Muscle layer of duodenum (tissue), 2 donors: ENCODE data around the gene FOXF2.

Experiments
- H3K27ac ChIP-seq: one replicate; pipeline ENCODE4 v1.7.0; 2013; ENCODE audit warnings: mild to moderate bottlenecking, low read length
- H3K27me3 ChIP-seq: one replicate; pipeline ENCODE4 v1.7.0; 2013; ENCODE audit warnings: low read depth, mild to moderate bottlenecking, control low read depth, low read length
- H3K36me3 ChIP-seq, 2 donors: one replicate each; pipeline ENCODE4 v1.7.0; 2013; ENCODE audit warnings: low read length in 2 of 2, control low read depth in 1 of 2, mild to moderate bottlenecking in 1 of 2; ENCODE audit not compliant: insufficient read depth in 2 of 2, control insufficient read depth in 1 of 2
- H3K4me1 ChIP-seq, 2 donors: one replicate each; pipeline ENCODE4 v1.7.0; 2013; ENCODE audit warnings: low read length in 2 of 2, mild to moderate bottlenecking in 2 of 2, control low read depth in 1 of 2, moderate library complexity in 1 of 2; ENCODE audit not compliant: insufficient read depth in 2 of 2, control insufficient read depth in 1 of 2
- H3K4me3 ChIP-seq, 2 donors: one replicate each; pipeline ENCODE4 v1.7.0; 2013; ENCODE audit warnings: low read length in 2 of 2, low read depth in 1 of 2, mild to moderate bottlenecking in 1 of 2
- H3K9me3 ChIP-seq, 2 donors: one replicate each; pipeline ENCODE4 v1.7.0; 2013; ENCODE audit warnings: low read length in 2 of 2, control low read depth in 1 of 2, mild to moderate bottlenecking in 1 of 2; ENCODE audit not compliant: control insufficient read depth in 1 of 2
- donor health status: healthy.

FOXF2 gene

DNA sequence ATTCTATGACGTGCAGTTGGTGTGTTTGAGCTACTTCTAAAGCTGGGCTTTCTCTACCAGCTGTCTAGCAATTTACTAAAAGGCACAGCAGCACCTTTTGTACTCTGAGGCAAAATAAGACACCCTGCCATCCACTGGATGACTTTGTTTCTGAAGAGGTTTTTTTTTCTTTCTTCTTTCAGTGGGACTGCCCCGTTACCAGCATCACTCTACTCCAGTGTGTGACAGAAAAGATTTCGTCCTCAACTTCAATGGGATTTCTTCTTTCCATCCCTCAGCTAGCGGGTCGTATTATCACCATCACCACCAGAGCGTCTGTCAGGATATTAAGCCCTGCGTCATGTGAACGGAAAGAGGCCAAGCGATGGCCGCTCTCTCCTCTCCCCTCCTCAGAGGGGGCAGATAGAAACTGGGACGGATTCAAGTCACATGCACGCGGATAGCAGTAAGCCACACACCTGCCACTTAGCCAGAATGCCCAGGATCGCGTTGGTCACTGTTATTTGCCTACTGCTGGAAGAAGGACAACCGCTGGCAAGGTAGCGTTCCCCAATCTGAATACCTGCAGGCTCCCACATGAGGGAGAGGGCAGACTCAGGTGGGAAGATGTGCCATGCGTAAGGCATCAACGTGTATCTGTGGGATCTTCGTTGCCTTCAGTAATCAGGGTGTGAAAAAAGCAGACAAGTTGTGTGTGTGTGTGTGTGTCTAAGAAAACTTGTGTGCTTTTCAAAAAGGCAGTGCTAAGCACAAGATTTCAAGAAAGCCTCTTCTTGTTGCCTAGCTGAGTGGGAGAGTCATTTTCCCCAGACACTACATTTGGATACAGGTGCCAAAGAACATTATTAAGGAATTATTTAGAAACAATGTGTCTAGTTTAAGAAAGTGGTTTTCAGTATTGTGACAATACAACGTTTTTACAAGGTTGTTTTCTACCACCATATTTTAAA lies 5.4 kb downstream of the FOXF2 start:
- Histone ChIP-seq H3K27me3 (peaks cover 53% of the 10 kb centered on the region), H3K9me3 (no peaks in the 10 kb centered on the region), H3K36me3 (no peaks in the 10 kb centered on the region), H3K27ac (peak overlapping the region; percentile 58), H3K4me3 (peak overlapping the region; percentile 37 to 66), H3K4me1 (peaks cover 0 to 28% of the 10 kb centered on the region in 2 donors)

DNA sequence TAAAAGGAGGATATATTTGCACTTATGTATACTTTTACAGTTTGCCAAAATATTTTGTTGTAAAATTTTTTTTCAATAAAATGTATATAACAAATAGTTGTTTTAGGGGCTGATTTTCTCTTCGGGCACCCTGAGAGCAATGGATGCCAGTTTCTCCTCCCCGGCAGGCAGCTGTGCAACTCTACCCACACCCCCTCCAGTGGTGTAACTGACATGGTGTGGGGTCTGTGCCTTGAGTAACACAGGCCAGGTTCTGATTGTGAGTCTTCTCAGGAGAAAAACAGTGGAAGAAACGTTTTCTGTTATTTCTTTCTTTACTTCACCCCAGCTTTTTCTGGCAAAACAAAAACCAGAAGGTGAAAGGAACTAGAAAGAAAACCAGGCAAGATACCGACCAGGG lies 6.1 kb downstream of the FOXF2 start:
- H3K4me1 ChIP-seq = peaks cover 0 to 23% of the 10 kb centered on the region in 2 donors
- peak overlapping the region; percentile 58 for H3K27ac ChIP-seq
- H3K27me3 ChIP-seq = peaks cover 53% of the 10 kb centered on the region
- H3K36me3 ChIP-seq = no peaks in the 10 kb centered on the region
- H3K9me3 ChIP-seq = no peaks in the 10 kb centered on the region
- H3K4me3 ChIP-seq = peak overlapping the region in 1 of 2 donors; percentile 66

- Histone ChIP-seq H3K9me3 (no peaks in the 10 kb centered on the region), H3K27ac (peak overlapping the region; percentile 70), H3K4me1 (peaks cover 0 to 15% of the 10 kb centered on the region in 2 donors), H3K36me3 (no peaks in the 10 kb centered on the region), H3K27me3 (peaks cover 48% of the 10 kb centered on the region), H3K4me3 (peak overlapping the region in 1 of 2 donors; percentile 15)
Measured at GRCh38 chr6:1395941-1396908, 6.8 kb downstream of the FOXF2 start.

GRCh38 chr6:1396952-1397868 lies 7.8 kb downstream of the FOXF2 start:
- H3K9me3 ChIP-seq = no peaks in the 10 kb centered on the region
- H3K27ac ChIP-seq = peak overlapping the region; percentile 70
- H3K4me3 ChIP-seq = peak overlapping the region in 1 of 2 donors; percentile 15
- peaks cover 39% of the 10 kb centered on the region for H3K27me3 ChIP-seq
- peaks cover 0 to 10% of the 10 kb centered on the region in 2 donors for H3K4me1 ChIP-seq
- no peaks in the 10 kb centered on the region for H3K36me3 ChIP-seq

- Histone ChIP-seq H3K4me1 (peaks cover 0 to 2% of the 10 kb centered on the region in 2 donors), H3K27ac (no peak overlapping the region), H3K9me3 (no peaks in the 10 kb centered on the region), H3K4me3 (no peak overlapping the region), H3K36me3 (no peaks in the 10 kb centered on the region), H3K27me3 (peaks cover 27% of the 10 kb centered on the region)
Measured at GRCh38 chr6:1399085-1399780, 9.9 kb downstream of the FOXF2 start.

GRCh38 chr6:1400126-1400850 lies 10.9 kb downstream of the FOXF2 start:
- H3K9me3 ChIP-seq = peaks cover 0 to 4% of the 10 kb centered on the region in 2 donors
- no peaks in the 10 kb centered on the region for H3K36me3 ChIP-seq
- no peaks in the 10 kb centered on the region for H3K4me1 ChIP-seq
- H3K27ac ChIP-seq = no peak overlapping the region
- peaks cover 16% of the 10 kb centered on the region for H3K27me3 ChIP-seq
- H3K4me3 ChIP-seq = no peak overlapping the region

GRCh38 chr6:1402369-1402768 lies 13.0 kb downstream of the FOXF2 start:
- peaks cover 0 to 4% of the 10 kb centered on the region in 2 donors for H3K9me3 ChIP-seq
- H3K27ac ChIP-seq = no peak overlapping the region
- H3K36me3 ChIP-seq = no peaks in the 10 kb centered on the region
- H3K4me3 ChIP-seq = no peak overlapping the region
- peaks cover 0 to 4% of the 10 kb centered on the region in 2 donors for H3K4me1 ChIP-seq
- no peaks in the 10 kb centered on the region for H3K27me3 ChIP-seq

GRCh38 chr6:1402868-1403267 lies 13.5 kb downstream of the FOXF2 start:
- H3K27me3 ChIP-seq = no peaks in the 10 kb centered on the region

GRCh38 chr6:1403851-1404712 lies 14.7 kb downstream of the FOXF2 start:
- H3K4me1 ChIP-seq = peaks cover 0 to 4% of the 10 kb centered on the region in 2 donors
- H3K4me3 ChIP-seq = no peak overlapping the region
- no peaks in the 10 kb centered on the region for H3K36me3 ChIP-seq
- peaks cover 0 to 4% of the 10 kb centered on the region in 2 donors for H3K9me3 ChIP-seq
- H3K27ac ChIP-seq = no peak overlapping the region
- no peaks in the 10 kb centered on the region for H3K27me3 ChIP-seq

More at GRCh38 chr6:1402868-1403267, 13.5 kb downstream of the FOXF2 start:
- Histone ChIP-seq H3K4me1 (peaks cover 0 to 4% of the 10 kb centered on the region in 2 donors), H3K4me3 (no peak overlapping the region), H3K27ac (no peak overlapping the region), H3K9me3 (peaks cover 0 to 4% of the 10 kb centered on the region in 2 donors), H3K36me3 (no peaks in the 10 kb centered on the region)
